HepG2 (cell line): ENCODE measurements around the gene MNAT1. TPM values are rescaled to one million over a fixed set of nuclear protein-coding genes. Genes with fewer than 3 reads are reported as not detected.

ENCODE experiments used
- ATAC-seq: fragments of 200-7000 bp; cut with Tn5 transposase; 3 replicates; pipeline ENCODE4 v1.9.1; 2020; ENCODE audit warnings: mild to moderate bottlenecking, moderate library complexity
- BruUV-seq: library from RNA; stranded (reverse); fragments of 400-500 nt; replicated peaks from 2 replicates; lab custom pipeline; 2021; lab: Mats Ljungman, UMichigan
- CTCF ChIA-PET: fragments of 300-600 bp; formaldehyde crosslinking; extraction: SDS; loops from one replicate; lab custom pipeline; 2021; ENCODE audit warnings: low total read pairs, inconsistent platforms, low intra/inter-chr PET ratio; lab: Yijun Ruan, JAX
- POLR2A ChIA-PET: fragments of 350-600 bp; sonication (Branson Sonifier 250); formaldehyde crosslinking; loops from one replicate; lab custom pipeline; 2020; ENCODE audit warnings: antibody characterized with exemption, inconsistent platforms; lab: Yijun Ruan, JAX
- DNase-seq: peaks from one replicate; pipeline ENCODE4 v3.0.0-alpha.2; 2015; ENCODE audit warnings: low spot score
- FAIRE-seq: peaks from 3 replicates; lab custom pipeline; 2011; peaks lifted over from hg19 to GRCh38; lab: Jason Lieb, UNC
- H2AFZ ChIP-seq: one replicate; pipeline ENCODE4 v1.6.1; 2011; ENCODE audit warnings: low read length, inconsistent platforms
- H3K27ac ChIP-seq: fragments of 300-600 bp; 3 replicates; pipeline ENCODE4 v1.8.0; 2011; ENCODE audit warnings: mixed run types, mild to moderate bottlenecking, mixed read lengths, low read length, inconsistent platforms; ENCODE audit not compliant: insufficient read depth; ENCODE audit errors: extremely low read length
- H3K27me3 ChIP-seq, 2 experiments: fragments of 200-600 bp in 1 of 2; 2 replicates in 1 of 2; 3 replicates in 1 of 2; pipeline versions ENCODE4 v1.6.0 to v1.8.0; 2011; ENCODE audit warnings: low read length in 2 of 2, mild to moderate bottlenecking in 2 of 2, moderate library complexity in 2 of 2, inconsistent platforms in 1 of 2; ENCODE audit not compliant: insufficient read depth in 2 of 2, control insufficient read depth in 1 of 2
- H3K36me3 ChIP-seq, 2 experiments: fragments of 200-600 bp in 1 of 2; replicated peaks in 1 of 2; 2 replicates in 1 of 2; 3 replicates in 1 of 2; pipeline versions ENCODE4 v1.5.1 to v1.8.0; 2011; ENCODE audit warnings: low read length in 2 of 2, inconsistent platforms in 1 of 2; ENCODE audit not compliant: insufficient read depth in 2 of 2, control insufficient read depth in 1 of 2
- H3K4me1 ChIP-seq: 2 replicates; pipeline ENCODE4 v1.5.1; 2012; ENCODE audit warnings: low read length, inconsistent platforms; ENCODE audit not compliant: insufficient read depth
- H3K4me2 ChIP-seq: 2 replicates; pipeline ENCODE4 v1.6.0; 2011; ENCODE audit warnings: low read depth, low read length, inconsistent platforms
- H3K4me3 ChIP-seq, 3 experiments: fragments of 200-600 bp in 1 of 3; sonication (generic), shearing (Covaris generic) in 1 of 3; replicated peaks in 1 of 3; 2 replicates each; pipeline ENCODE4 v1.5.1; 2011 to 2016; ENCODE audit warnings: low read length in 3 of 3, inconsistent platforms in 2 of 3, low read depth in 2 of 3, mild to moderate bottlenecking in 2 of 3, control low read depth in 1 of 3, mixed read lengths in 1 of 3; ENCODE audit not compliant: insufficient read depth in 1 of 3
- H3K79me2 ChIP-seq: one replicate; pipeline ENCODE4 v1.6.1; 2011; ENCODE audit warnings: low read length, inconsistent platforms; ENCODE audit not compliant: insufficient read depth
- H3K9ac ChIP-seq: 2 replicates; pipeline ENCODE4 v1.6.0; 2011; ENCODE audit warnings: mild to moderate bottlenecking, low read depth, low read length, inconsistent platforms; ENCODE audit not compliant: insufficient read depth
- H3K9me3 ChIP-seq: 2 replicates; pipeline ENCODE4 v1.5.1; 2012; ENCODE audit warnings: mild to moderate bottlenecking, low read length
- H4K20me1 ChIP-seq: 2 replicates; pipeline ENCODE4 v1.6.0; 2011; ENCODE audit warnings: inconsistent platforms, mild to moderate bottlenecking, low read length, moderate library complexity; ENCODE audit not compliant: insufficient read depth
- BCL6 ChIP-seq: IDR thresholded peaks from 2 replicates; pipeline ENCODE4 v1.6.1; 2016; ENCODE audit warnings: missing genetic modification reagents, missing compliant biosample characterization
- DZIP1 ChIP-seq: sonication (generic); formaldehyde crosslinking; IDR thresholded peaks from 2 replicates; pipeline ENCODE4 v1.5.0; 2020; ENCODE audit warnings: mild to moderate bottlenecking, missing genetic modification reagents
- HDAC2 ChIP-seq: sonication (generic); formaldehyde crosslinking; IDR thresholded peaks from 2 replicates; pipeline ENCODE4 v1.4.0; 2020; ENCODE audit warnings: missing genetic modification reagents
- HHEX ChIP-seq: IDR thresholded peaks from 2 replicates; pipeline ENCODE4 v1.6.1; 2016; ENCODE audit warnings: control low read depth
- NBN ChIP-seq: fragments of 450-650 bp; conservative IDR thresholded peaks from 2 replicates; pipeline ENCODE4 v1.6.1; 2017
- NR2F1 ChIP-seq, 2 experiments: fragments of 450-650 bp in 1 of 2; formaldehyde crosslinking in 1 of 2; IDR thresholded peaks; 2 replicates each; pipeline versions ENCODE4 v1.5.0 to v1.6.1; 2016 to 2020; ENCODE audit warnings: mild to moderate bottlenecking in 1 of 2, missing compliant biosample characterization in 1 of 2, missing genetic modification reagents in 1 of 2, moderate library complexity in 1 of 2
- REPIN1 ChIP-seq: sonication (generic); formaldehyde crosslinking; IDR thresholded peaks from 2 replicates; pipeline ENCODE4 v1.8.0; 2022; ENCODE audit warnings: missing genetic modification reagents, low read depth, mild to moderate bottlenecking, borderline replicate concordance
- RERE ChIP-seq: IDR thresholded peaks from 2 replicates; pipeline ENCODE4 v1.6.1; 2016; ENCODE audit warnings: low read depth, missing genetic modification reagents, missing compliant biosample characterization
- RXRB ChIP-seq: IDR thresholded peaks from 2 replicates; pipeline ENCODE4 v1.6.1; 2016; ENCODE audit warnings: borderline replicate concordance, missing genetic modification reagents, missing compliant biosample characterization
- SKI ChIP-seq: fragments of 450-650 bp; IDR thresholded peaks from one replicate; pipeline ENCODE4 v1.6.1; 2018; ENCODE audit warnings: mild to moderate bottlenecking; ENCODE audit not compliant: partially characterized antibody
- TEAD3 ChIP-seq: optimal IDR thresholded peaks from 2 replicates; pipeline ENCODE3; 2016; ENCODE audit warnings: borderline replicate concordance
- ZNF609 ChIP-seq: sonication (generic); formaldehyde crosslinking; IDR thresholded peaks from 2 replicates; pipeline ENCODE4 v1.4.0; 2020; ENCODE audit warnings: mild to moderate bottlenecking, missing genetic modification reagents, borderline replicate concordance
- ZNF709 ChIP-seq: sonication (generic); formaldehyde crosslinking; IDR thresholded peaks from 2 replicates; pipeline ENCODE4 v1.5.0; 2020; ENCODE audit warnings: mild to moderate bottlenecking, missing genetic modification reagents
- in situ Hi-C: cut with HindIII; loops from 2 replicates; pipeline ENCODE4 v1.10.0; 2017; ENCODE audit warnings: low pct_unique_long_range_greater_than_20kb; ENCODE audit not compliant: extremely low pct_ligation_motif_present
- intact Hi-C: fragments of 100-400 bp; cut with micrococcal nuclease; formaldehyde crosslinking; loops from one replicate; pipeline ENCODE4 v1.10.0; 2022; ENCODE audit not compliant: unreplicated experiment
- polyA plus RNA-seq, 8 experiments: library from polyadenylated mRNA; depleted of rRNA in 3 of 8; stranded (reverse) in 7 of 8; unstranded in 1 of 8; fragments of >200 nt; fragmentation: Illumina TruSeq in 4 of 8; extraction: Trizol in 4 of 8; gene quantifications; 2 replicates each; pipeline versions ENCODE4 v1.2.1 to v1.2.3, GENCODE V29; 2011 to 2016; ENCODE audit warnings: low read depth in 4 of 8, missing spikeins in 1 of 8, mixed read lengths in 1 of 8; ENCODE audit not compliant: insufficient read depth in 1 of 8
- total RNA-seq, 5 experiments: library from RNA; depleted of rRNA; stranded (reverse); fragments of >200 nt; fragmentation: Illumina TruSeq; extraction: Trizol; gene quantifications; 2 replicates each; pipeline ENCODE4 v1.2.3, GENCODE V29; 2016; ENCODE audit warnings: low read depth in 1 of 5

The MNAT1 gene
- total and polyA plus RNA-seq, 2 of the 13 experiments (the other 11 are each of a cell fraction or from before 2014, with no cell fraction given): 49.2 to 94.8 TPM

- no peaks in the 10 kb centered on the region for H3K27me3 ChIP-seq
- no peaks in the 10 kb centered on the region for H3K79me2 ChIP-seq
- ATAC-seq (peak; percentile 40; the same call in 2 of the 3 replicates), FAIRE-seq (peak; percentile 43), DNase-seq (peak; percentile 39)
- ChIA-PET CTCF (no interaction called here), POLR2A (no interaction called here)
- peaks cover 61% of the 10 kb centered on the region for H3K4me1 ChIP-seq
- no peaks in the 10 kb centered on the region for H3K9me3 ChIP-seq
- no peak overlapping the region for H2AFZ ChIP-seq
- H3K4me3 ChIP-seq: no peak overlapping the region
- H3K4me2 ChIP-seq: peak overlapping the region; percentile 41
- H3K9ac ChIP-seq: no peak overlapping the region
- intact Hi-C loops (no loop called here), in situ Hi-C loops (no loop called here)
- H3K27ac ChIP-seq: no peak overlapping the region
- H4K20me1 ChIP-seq: no peaks in the 10 kb centered on the region
- BruUV-seq: no TSS peak
- H3K36me3 ChIP-seq: no peaks in the 10 kb centered on the region
- TF ChIP-seq TEAD3 (CRISPR knock-in tag) (peak; percentile 49), ZNF609 (peak; percentile 90), SKI (peak; percentile 60), HDAC2 (CRISPR knock-in tag) (peak; percentile 59; the same call in 1 of the 2 replicates), RERE (CRISPR knock-in tag) (peak; percentile 86), ZNF709 (no peak), NR2F1 (CRISPR knock-in tag; IDR thresholded peaks at IDR 0.05) (peak in 1 of 2 experiments; percentile 35; a peak in 1 of 4 replicates), HHEX (CRISPR knock-in tag) (peak; percentile 92), RXRB (CRISPR knock-in tag) (peak; percentile 62), NBN (no peak), BCL6 (CRISPR knock-in tag) (peak; percentile 78; the same call in 1 of the 2 replicates), DZIP1 (CRISPR knock-in tag) (no peak), REPIN1 (CRISPR knock-in tag) (no peak)
These were observed 47.7 kb upstream of the MNAT1 start for GRCh38 chr14:60686865-60687264.
